Neural progenitor cell (in vitro differentiated cells): ENCODE results near the gene HSD3B7.

Experiments
- EZH2 ChIP-seq: fragments of 200-600 bp; sonication (generic); IDR thresholded peaks from 2 replicates; pipeline ENCODE4 v1.6.1; 2017; ENCODE audit warnings: antibody characterized with exemption, mild to moderate bottlenecking, moderate library complexity
- TF ChIP-seq, protein P1 (sequence below): fragments of 200-600 bp; sonication (generic); IDR thresholded peaks from 2 replicates; pipeline ENCODE4 v1.5.1; 2017; ENCODE audit warnings: antibody characterized with exemption, mild to moderate bottlenecking

DNA sequence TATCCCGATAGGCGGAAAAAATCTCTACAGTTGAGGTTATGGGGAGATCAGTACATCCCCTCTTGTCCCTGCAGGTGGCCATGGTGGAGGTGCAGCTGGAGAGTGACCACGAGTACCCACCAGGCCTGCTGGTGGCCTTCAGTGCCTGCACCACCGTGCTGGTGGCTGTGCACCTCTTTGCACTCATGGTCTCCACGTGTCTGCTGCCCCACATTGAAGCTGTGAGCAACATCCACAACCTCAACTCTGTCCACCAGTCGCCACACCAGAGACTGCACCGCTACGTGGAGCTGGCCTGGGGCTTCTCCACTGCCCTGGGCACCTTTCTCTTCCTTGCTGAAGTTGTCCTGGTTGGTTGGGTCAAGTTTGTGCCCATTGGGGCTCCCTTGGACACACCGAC is 31.9 kb upstream of the HSD3B7 start:
- TF ChIP-seq EZH2 = no peak
- TF ChIP-seq, protein P1, sequence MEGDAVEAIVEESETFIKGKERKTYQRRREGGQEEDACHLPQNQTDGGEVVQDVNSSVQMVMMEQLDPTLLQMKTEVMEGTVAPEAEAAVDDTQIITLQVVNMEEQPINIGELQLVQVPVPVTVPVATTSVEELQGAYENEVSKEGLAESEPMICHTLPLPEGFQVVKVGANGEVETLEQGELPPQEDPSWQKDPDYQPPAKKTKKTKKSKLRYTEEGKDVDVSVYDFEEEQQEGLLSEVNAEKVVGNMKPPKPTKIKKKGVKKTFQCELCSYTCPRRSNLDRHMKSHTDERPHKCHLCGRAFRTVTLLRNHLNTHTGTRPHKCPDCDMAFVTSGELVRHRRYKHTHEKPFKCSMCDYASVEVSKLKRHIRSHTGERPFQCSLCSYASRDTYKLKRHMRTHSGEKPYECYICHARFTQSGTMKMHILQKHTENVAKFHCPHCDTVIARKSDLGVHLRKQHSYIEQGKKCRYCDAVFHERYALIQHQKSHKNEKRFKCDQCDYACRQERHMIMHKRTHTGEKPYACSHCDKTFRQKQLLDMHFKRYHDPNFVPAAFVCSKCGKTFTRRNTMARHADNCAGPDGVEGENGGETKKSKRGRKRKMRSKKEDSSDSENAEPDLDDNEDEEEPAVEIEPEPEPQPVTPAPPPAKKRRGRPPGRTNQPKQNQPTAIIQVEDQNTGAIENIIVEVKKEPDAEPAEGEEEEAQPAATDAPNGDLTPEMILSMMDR = no peak
